Gastroesophageal sphincter (tissue), 4 donors: Measurements from ENCODE around the gene MACROD2. TPM values are rescaled to one million over a fixed set of nuclear protein-coding genes. Genes with fewer than 3 reads are reported as not detected.

Experiments used
- ATAC-seq: fragments of 150-250 bp; one replicate; pipeline ENCODE4 v1.9.1; 2016; ENCODE audit warnings: mild to moderate bottlenecking, moderate library complexity
- H3K27ac ChIP-seq, 4 donors: fragments of 200-600 bp; sonication (generic) in 3 of 4; 1 replicate in 3 of 4; 2 replicates in 1 of 4; pipeline ENCODE4 v1.5.1; 2016 to 2019
- H3K27me3 ChIP-seq: fragments of 200-600 bp; sonication (generic); one replicate; pipeline ENCODE4 v1.5.1; 2019
- H3K36me3 ChIP-seq, 2 donors: fragments of 200-600 bp; sonication (generic); one replicate each; pipeline ENCODE4 v1.5.1; 2019; ENCODE audit warnings: control low read depth in 1 of 2
- H3K4me1 ChIP-seq, 3 donors: fragments of 200-600 bp; sonication (generic); 1 replicate in 2 of 3; 2 replicates in 1 of 3; pipeline ENCODE4 v1.5.1; 2016 to 2019; ENCODE audit warnings: control low read depth in 2 of 3
- H3K4me3 ChIP-seq, 2 donors: fragments of 200-600 bp; sonication (generic); one replicate each; pipeline ENCODE4 v1.5.1; 2019; ENCODE audit warnings: mild to moderate bottlenecking in 1 of 2, moderate library complexity in 1 of 2
- H3K9me3 ChIP-seq, 3 donors: fragments of 200-600 bp; sonication (generic); one replicate each; pipeline ENCODE4 v1.5.1; 2017 to 2019; ENCODE audit warnings: control low read depth in 2 of 3
- EP300 ChIP-seq: sonication (generic); formaldehyde crosslinking; IDR thresholded peaks from one replicate; pipeline ENCODE4 v1.6.1; 2017; ENCODE audit warnings: antibody characterized with exemption, mild to moderate bottlenecking
- POLR2A ChIP-seq, 2 donors: fragments of 450-650 bp; IDR thresholded peaks; one replicate each; pipeline ENCODE4 v1.6.1; 2017; ENCODE audit warnings: antibody characterized with exemption in 2 of 2, mild to moderate bottlenecking in 2 of 2, moderate library complexity in 1 of 2
- POLR2AphosphoS5 ChIP-seq: sonication (generic); formaldehyde crosslinking; IDR thresholded peaks from one replicate; pipeline ENCODE4 v1.6.1; 2017; ENCODE audit warnings: antibody characterized with exemption
- WGBS, 2 donors: methylation state at CpG; one replicate each; pipeline ENCODE4 v1.1.5; 2018; ENCODE audit warnings: low coverage in 1 of 2; 5-methylcytosine and 5-hydroxymethylcytosine counted together
- total RNA-seq, 4 donors: library from RNA; depleted of rRNA; stranded (reverse); fragments of >200 nt; gene quantifications; one replicate each; pipeline ENCODE4 v1.1.0, GENCODE V29; 2016
- TF ChIP-seq, protein P1 (sequence below), 4 experiments: fragments of 200-600 bp in 2 of 4; fragments of 450-650 bp in 2 of 4; sonication (generic) in 1 of 4; IDR thresholded peaks; one replicate each; pipeline ENCODE4 v1.5.1; 2017 to 2019; ENCODE audit warnings: antibody characterized with exemption in 4 of 4, mild to moderate bottlenecking in 2 of 4, moderate library complexity in 2 of 4

MACROD2 gene
- total RNA-seq, 4 donors from 2014 or later, result 4.0 to 12.1 (median 7.4) TPM

DNA sequence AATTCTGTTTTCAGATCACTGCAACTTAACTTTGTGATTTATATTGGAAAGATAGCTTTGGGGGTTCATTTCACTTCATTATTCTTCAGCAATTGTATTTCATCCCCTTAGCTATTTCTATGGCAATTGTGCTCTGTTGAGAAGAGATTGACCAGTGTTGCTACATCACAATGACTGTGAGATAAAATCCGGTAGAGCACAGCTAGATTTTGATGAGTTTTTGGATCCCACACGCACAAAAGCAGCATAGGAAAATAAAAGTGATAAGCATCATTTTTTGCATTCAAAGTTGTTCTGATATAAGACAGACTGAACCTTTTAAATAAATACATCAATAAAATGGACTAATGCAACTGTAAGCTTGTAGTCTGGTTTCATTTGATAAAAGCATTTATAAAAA lies 1843.2 kb downstream of the MACROD2 start:
- Histone ChIP-seq H3K4me3 (no peak overlapping the region), H3K9me3 (no peaks in the 10 kb centered on the region), H3K36me3 (no peaks in the 10 kb centered on the region), H3K4me1 (no peaks in the 10 kb centered on the region), H3K27me3 (no peaks in the 10 kb centered on the region), H3K27ac (no peak overlapping the region)
- no peak for ATAC-seq
- TF ChIP-seq POLR2A (IDR thresholded peaks at IDR 0.05) (no peak), POLR2AphosphoS5 (no peak), EP300 (no peak)
- TF ChIP-seq, protein P1, sequence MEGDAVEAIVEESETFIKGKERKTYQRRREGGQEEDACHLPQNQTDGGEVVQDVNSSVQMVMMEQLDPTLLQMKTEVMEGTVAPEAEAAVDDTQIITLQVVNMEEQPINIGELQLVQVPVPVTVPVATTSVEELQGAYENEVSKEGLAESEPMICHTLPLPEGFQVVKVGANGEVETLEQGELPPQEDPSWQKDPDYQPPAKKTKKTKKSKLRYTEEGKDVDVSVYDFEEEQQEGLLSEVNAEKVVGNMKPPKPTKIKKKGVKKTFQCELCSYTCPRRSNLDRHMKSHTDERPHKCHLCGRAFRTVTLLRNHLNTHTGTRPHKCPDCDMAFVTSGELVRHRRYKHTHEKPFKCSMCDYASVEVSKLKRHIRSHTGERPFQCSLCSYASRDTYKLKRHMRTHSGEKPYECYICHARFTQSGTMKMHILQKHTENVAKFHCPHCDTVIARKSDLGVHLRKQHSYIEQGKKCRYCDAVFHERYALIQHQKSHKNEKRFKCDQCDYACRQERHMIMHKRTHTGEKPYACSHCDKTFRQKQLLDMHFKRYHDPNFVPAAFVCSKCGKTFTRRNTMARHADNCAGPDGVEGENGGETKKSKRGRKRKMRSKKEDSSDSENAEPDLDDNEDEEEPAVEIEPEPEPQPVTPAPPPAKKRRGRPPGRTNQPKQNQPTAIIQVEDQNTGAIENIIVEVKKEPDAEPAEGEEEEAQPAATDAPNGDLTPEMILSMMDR (IDR thresholded peaks at IDR 0.05), result no peak
- 71 to 100% methylated on average over 1 to 2 of the region's 2 CpGs for WGBS, 2 donors

DNA sequence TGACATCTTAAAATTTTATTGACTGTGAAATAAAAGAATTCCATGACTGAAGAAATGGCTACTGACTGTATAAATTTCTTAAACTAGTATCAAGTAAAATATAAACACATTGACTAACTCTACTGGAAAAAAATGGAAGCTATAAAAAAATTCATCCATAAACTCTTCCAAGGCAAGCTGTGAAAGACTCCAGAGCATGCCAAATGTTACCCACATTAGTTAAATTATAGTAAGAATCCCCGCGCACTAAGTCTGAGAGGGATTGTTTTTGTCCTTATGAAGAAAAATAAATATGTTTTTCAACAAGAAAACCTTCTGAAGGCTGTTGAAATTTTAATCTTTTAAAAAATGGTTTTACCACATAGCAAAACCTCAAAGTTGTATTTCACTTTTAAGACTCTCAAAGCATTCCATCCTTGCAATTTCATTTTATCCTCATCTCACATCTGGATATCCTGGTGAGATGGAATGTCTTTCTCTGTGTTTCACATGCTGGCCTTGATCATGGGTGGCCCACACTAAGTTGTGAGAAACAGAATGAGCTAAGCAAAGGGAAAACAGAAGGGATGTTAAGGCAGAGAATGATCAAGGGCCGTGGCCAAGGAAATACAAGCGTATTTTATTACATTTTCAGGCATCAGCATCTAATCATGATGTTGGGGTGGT lies 1845.5 kb downstream of the MACROD2 start:
- Histone ChIP-seq H3K9me3 (no peaks in the 10 kb centered on the region), H3K4me3 (no peak overlapping the region), H3K4me1 (no peaks in the 10 kb centered on the region), H3K36me3 (no peaks in the 10 kb centered on the region), H3K27ac (no peak overlapping the region), H3K27me3 (no peaks in the 10 kb centered on the region)
- no peak for TF ChIP-seq EP300
- TF ChIP-seq, protein P1 (IDR thresholded peaks at IDR 0.05), result no peak
- no peak for TF ChIP-seq POLR2A (IDR thresholded peaks at IDR 0.05)
- TF ChIP-seq POLR2AphosphoS5, result no peak
- WGBS, 2 donors, result 42 to 78% methylated on average over 4 of the region's 4 CpGs
- ATAC-seq, result no peak

DNA sequence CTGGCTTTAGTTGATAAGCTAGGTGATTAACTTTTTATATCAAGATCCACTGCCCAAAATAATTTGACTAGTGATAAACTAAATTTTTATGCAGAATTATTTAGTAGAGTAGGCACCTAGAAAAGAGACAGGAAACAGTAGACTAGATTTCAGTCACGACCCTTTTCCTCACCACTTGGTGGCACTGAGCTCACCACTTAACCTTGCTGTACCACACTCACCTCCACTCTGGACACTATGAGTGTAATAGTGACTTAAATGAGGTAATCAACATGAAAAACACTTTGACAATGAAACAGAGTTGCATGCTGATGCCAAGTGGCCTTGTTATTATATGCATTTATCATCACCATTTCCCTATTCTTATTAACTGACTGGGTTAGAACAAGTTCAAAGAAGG lies 1847.6 kb downstream of the MACROD2 start:
- no peak overlapping the region for H3K27ac ChIP-seq
- H3K9me3 ChIP-seq, result no peaks in the 10 kb centered on the region
- 54 to 71% methylated on average over 1 of the region's 1 CpG for WGBS, 2 donors
- no peaks in the 10 kb centered on the region for H3K4me1 ChIP-seq
- H3K36me3 ChIP-seq, result no peaks in the 10 kb centered on the region
- no peaks in the 10 kb centered on the region for H3K27me3 ChIP-seq
- TF ChIP-seq EP300 (no peak), POLR2A (IDR thresholded peaks at IDR 0.05) (no peak), POLR2AphosphoS5 (no peak)
- TF ChIP-seq, protein P1 (IDR thresholded peaks at IDR 0.05), result no peak
- H3K4me3 ChIP-seq, result no peak overlapping the region
- no peak for ATAC-seq

DNA sequence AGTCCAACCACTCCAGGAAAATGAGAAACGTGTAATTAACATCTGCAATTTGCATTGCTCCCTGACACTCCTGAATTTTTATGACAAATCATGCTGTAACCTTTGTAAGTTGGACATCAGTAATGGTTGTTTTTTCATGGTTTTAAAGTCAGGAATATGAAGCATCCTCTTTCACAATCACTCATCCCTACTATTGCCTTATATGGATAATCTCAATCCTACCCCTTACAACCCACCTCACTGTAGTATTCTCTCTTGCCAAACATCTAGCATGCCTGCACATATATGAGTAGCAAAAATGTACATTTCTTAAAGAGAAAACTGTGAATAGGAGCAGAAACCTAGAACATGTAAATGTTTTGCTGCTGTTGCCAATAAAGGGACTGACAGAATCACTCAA lies 1848.5 kb downstream of the MACROD2 start:
- Histone ChIP-seq H3K36me3 (no peaks in the 10 kb centered on the region), H3K27me3 (no peaks in the 10 kb centered on the region), H3K4me3 (no peak overlapping the region), H3K4me1 (no peaks in the 10 kb centered on the region), H3K27ac (no peak overlapping the region), H3K9me3 (no peaks in the 10 kb centered on the region)
- TF ChIP-seq, protein P1 (IDR thresholded peaks at IDR 0.05), result no peak
- TF ChIP-seq EP300 (no peak), POLR2AphosphoS5 (no peak), POLR2A (IDR thresholded peaks at IDR 0.05) (no peak)
- 59 to 79% methylated on average over 1 of the region's 1 CpG for WGBS, 2 donors
- no peak for ATAC-seq

DNA sequence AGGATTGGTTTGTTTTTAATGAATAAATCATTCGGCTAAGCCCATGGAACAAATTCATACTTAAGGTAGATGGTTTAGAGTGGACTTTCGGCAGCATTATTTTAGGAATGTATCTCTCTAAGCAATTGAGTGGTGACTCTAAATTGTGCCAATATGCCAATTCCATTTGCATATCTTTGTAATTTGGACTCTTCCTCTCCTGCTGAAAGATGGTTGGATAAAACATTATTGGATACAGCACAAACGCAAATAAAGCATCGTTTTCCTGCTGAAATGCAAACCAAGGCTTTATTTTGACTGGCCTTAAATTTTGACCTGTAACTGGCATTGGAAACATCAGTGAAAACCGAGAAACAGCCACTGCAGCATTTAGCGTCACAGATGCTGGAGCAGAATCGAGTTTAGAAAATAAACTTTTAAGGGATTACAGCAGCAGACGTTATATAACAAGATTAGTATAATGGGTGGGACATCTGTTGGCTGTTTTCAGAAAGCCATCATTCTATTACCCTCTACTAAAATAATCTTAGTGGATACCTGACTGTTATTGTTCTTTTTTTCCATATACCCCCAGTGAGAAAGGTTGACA lies 1852.0 kb downstream of the MACROD2 start:
- H3K27me3 ChIP-seq, result no peaks in the 10 kb centered on the region
- no peak for ATAC-seq
- no peaks in the 10 kb centered on the region for H3K4me1 ChIP-seq
- TF ChIP-seq POLR2AphosphoS5 (no peak), EP300 (no peak), POLR2A (IDR thresholded peaks at IDR 0.05) (no peak)
- TF ChIP-seq, protein P1 (IDR thresholded peaks at IDR 0.05), result no peak
- H3K27ac ChIP-seq, result no peak overlapping the region
- no peaks in the 10 kb centered on the region for H3K9me3 ChIP-seq
- H3K36me3 ChIP-seq, result no peaks in the 10 kb centered on the region
- no peak overlapping the region for H3K4me3 ChIP-seq
- 63 to 74% methylated on average over 6 to 8 of the region's 8 CpGs for WGBS, 2 donors
